GM21381 (cell line): Measurements from ENCODE around the gene CRBN.

Source experiments
- ATAC-seq: cut with Tn5 transposase; IDR thresholded peaks from one replicate; pipeline ENCODE4 v1.9.1; 2021; ENCODE audit warnings: mild to moderate bottlenecking, moderate library complexity; ENCODE audit not compliant: unreplicated experiment

The CRBN gene

GRCh38 chr3:3172627-3173026, 6.9 kb downstream of the CRBN start:
- ATAC-seq: no peak

GRCh38 chr3:3170998-3171397, 8.5 kb downstream of the CRBN start:
- no peak for ATAC-seq

- ATAC-seq: no peak
Measured at GRCh38 chr3:3165650-3166049, 13.8 kb downstream of the CRBN start.

GRCh38 chr3:3165241-3165640, 14.2 kb downstream of the CRBN start:
- ATAC-seq: no peak

- no peak for ATAC-seq
Measured at GRCh38 chr3:3160826-3161225, 18.7 kb downstream of the CRBN start.

GRCh38 chr3:3157484-3157883, 22.0 kb downstream of the CRBN start:
- no peak for ATAC-seq

GRCh38 chr3:3154879-3155610, 24.4 kb downstream of the CRBN start:
- no peak for ATAC-seq

- no peak for ATAC-seq
Measured at GRCh38 chr3:3151513-3151912, 28.0 kb downstream of the CRBN start.

GRCh38 chr3:3149560-3149959, 29.9 kb downstream of the CRBN start:
- ATAC-seq: no peak

- ATAC-seq: no peak
Measured at GRCh38 chr3:3145831-3146230, 33.7 kb downstream of the CRBN start.

- no peak for ATAC-seq
Measured at GRCh38 chr3:3141939-3142338, 37.6 kb downstream of the CRBN start.

- ATAC-seq: no peak
Measured at GRCh38 chr3:3137526-3137925, 42.0 kb downstream of the CRBN start.

GRCh38 chr3:3134750-3135448, 44.6 kb downstream of the CRBN start:
- no peak for ATAC-seq

GRCh38 chr3:3133500-3133899, 46.0 kb downstream of the CRBN start:
- no peak for ATAC-seq

GRCh38 chr3:3129579-3129978, 49.9 kb downstream of the CRBN start:
- no peak for ATAC-seq

GRCh38 chr3:3127432-3128010, 52.0 kb downstream of the CRBN start:
- peak; percentile 20 for ATAC-seq

GRCh38 chr3:3126477-3127431, 52.7 kb downstream of the CRBN start, which contains the start of gene TRNT1:
Gene TRNT1, plus strand, starts transcription at chr3:3126940. Its CDS starts 2,101 bp downstream, at chr3:3129041.
- peak; percentile 96 for ATAC-seq

GRCh38 chr3:3125977-3126376, 53.5 kb downstream of the CRBN start:
- no peak for ATAC-seq

- peak; percentile 48 for ATAC-seq
Measured at GRCh38 chr3:3119393-3119851, 60.1 kb downstream of the CRBN start.

- ATAC-seq: no peak
Measured at GRCh38 chr3:3117651-3118050, 61.8 kb downstream of the CRBN start.
